HEK293 (cell line): ENCODE measurements around the gene CRIM1.

Experiments used
- EGR2 ChIP-seq: fragments of 450-650 bp; formaldehyde crosslinking; IDR thresholded peaks from 2 replicates; pipeline ENCODE4 v1.5.1; 2016; ENCODE audit warnings: low read depth, missing biosample characterization, missing genetic modification characterization
- FEZF1 ChIP-seq: fragments of 450-650 bp; formaldehyde crosslinking; IDR thresholded peaks from 2 replicates; pipeline ENCODE4 v1.5.1; 2016; ENCODE audit warnings: missing biosample characterization, missing genetic modification characterization
- GLI4 ChIP-seq: fragments of 450-650 bp; formaldehyde crosslinking; IDR thresholded peaks from 2 replicates; pipeline ENCODE4 v1.5.1; 2016; ENCODE audit warnings: missing biosample characterization, missing genetic modification characterization
- KLF9 ChIP-seq: fragments of 450-650 bp; formaldehyde crosslinking; IDR thresholded peaks from 2 replicates; pipeline ENCODE4 v1.5.1; 2016; ENCODE audit warnings: missing biosample characterization, missing genetic modification characterization, low read depth
- PRDM10 ChIP-seq: fragments of 450-650 bp; formaldehyde crosslinking; IDR thresholded peaks from 2 replicates; pipeline ENCODE4 v1.5.1; 2016; ENCODE audit warnings: missing biosample characterization, missing genetic modification characterization
- PRDM4 ChIP-seq: fragments of 450-650 bp; formaldehyde crosslinking; IDR thresholded peaks from 2 replicates; pipeline ENCODE4 v1.5.1; 2017; ENCODE audit warnings: missing biosample characterization, missing genetic modification characterization
- SCRT1 ChIP-seq: fragments of 450-650 bp; formaldehyde crosslinking; IDR thresholded peaks from 2 replicates; pipeline ENCODE4 v1.5.1; 2016; ENCODE audit warnings: missing biosample characterization, missing genetic modification characterization, borderline replicate concordance
- TCF7L2 ChIP-seq: IDR thresholded peaks from 2 replicates; pipeline ENCODE4 v1.6.1; 2011; ENCODE audit warnings: low read depth, mild to moderate bottlenecking, inconsistent platforms, low read length, moderate library complexity, borderline replicate concordance
- ZBTB26 ChIP-seq: fragments of 450-650 bp; formaldehyde crosslinking; optimal IDR thresholded peaks from 2 replicates; pipeline ENCODE3; 2016; ENCODE audit warnings: missing biosample characterization, mild to moderate bottlenecking, missing genetic modification characterization
- ZFP37 ChIP-seq: fragments of 450-650 bp; formaldehyde crosslinking; IDR thresholded peaks from 2 replicates; pipeline ENCODE4 v1.5.1; 2016; ENCODE audit warnings: missing biosample characterization, missing genetic modification characterization
- ZNF138 ChIP-seq: fragments of 450-650 bp; formaldehyde crosslinking; IDR thresholded peaks from 2 replicates; pipeline ENCODE4 v1.5.1; 2016; ENCODE audit warnings: missing biosample characterization, missing genetic modification characterization, borderline replicate concordance
- ZNF16 ChIP-seq: fragments of 450-650 bp; formaldehyde crosslinking; IDR thresholded peaks from 2 replicates; pipeline ENCODE4 v1.5.1; 2016; ENCODE audit warnings: low read depth, missing biosample characterization, missing genetic modification characterization
- ZNF248 ChIP-seq: fragments of 450-650 bp; formaldehyde crosslinking; IDR thresholded peaks from 2 replicates; pipeline ENCODE4 v1.5.1; 2017; ENCODE audit warnings: missing biosample characterization, missing genetic modification characterization
- ZNF292 ChIP-seq: fragments of 450-650 bp; formaldehyde crosslinking; IDR thresholded peaks from 2 replicates; pipeline ENCODE4 v1.5.1; 2016; ENCODE audit warnings: low read depth, missing biosample characterization, missing genetic modification characterization, borderline replicate concordance
- ZNF341 ChIP-seq: fragments of 450-650 bp; formaldehyde crosslinking; IDR thresholded peaks from 2 replicates; pipeline ENCODE4; 2016; ENCODE audit warnings: low read depth, missing biosample characterization, missing genetic modification characterization
- ZNF362 ChIP-seq: fragments of 450-650 bp; formaldehyde crosslinking; IDR thresholded peaks from 2 replicates; pipeline ENCODE4 v1.5.1; 2016; ENCODE audit warnings: missing biosample characterization, missing genetic modification characterization
- ZNF404 ChIP-seq: fragments of 450-650 bp; formaldehyde crosslinking; IDR thresholded peaks from 2 replicates; pipeline ENCODE4 v1.5.1; 2017; ENCODE audit warnings: missing biosample characterization, missing genetic modification characterization
- ZNF426 ChIP-seq: fragments of 450-650 bp; formaldehyde crosslinking; IDR thresholded peaks from 2 replicates; pipeline ENCODE4 v1.5.1; 2017; ENCODE audit warnings: missing biosample characterization, missing genetic modification characterization, mild to moderate bottlenecking, inconsistent platforms, moderate library complexity
- ZNF449 ChIP-seq: fragments of 450-650 bp; formaldehyde crosslinking; IDR thresholded peaks from 2 replicates; pipeline ENCODE4 v1.5.1; 2017; ENCODE audit warnings: missing biosample characterization, mild to moderate bottlenecking, missing genetic modification characterization, moderate library complexity
- ZNF488 ChIP-seq: fragments of 450-650 bp; formaldehyde crosslinking; IDR thresholded peaks from 2 replicates; pipeline ENCODE4 v1.5.1; 2016; ENCODE audit warnings: missing biosample characterization, missing genetic modification characterization
- ZNF501 ChIP-seq: fragments of 450-650 bp; formaldehyde crosslinking; IDR thresholded peaks from 2 replicates; pipeline ENCODE4 v1.5.1; 2016; ENCODE audit warnings: missing biosample characterization, missing genetic modification characterization
- ZNF530 ChIP-seq: fragments of 450-650 bp; formaldehyde crosslinking; IDR thresholded peaks from 2 replicates; pipeline ENCODE4 v1.5.1; 2016; ENCODE audit warnings: low read depth, missing biosample characterization, missing genetic modification characterization
- ZNF629 ChIP-seq: fragments of 450-650 bp; formaldehyde crosslinking; IDR thresholded peaks from 2 replicates; pipeline ENCODE4 v1.5.1; 2017; ENCODE audit warnings: missing biosample characterization, missing genetic modification characterization
- ZNF768 ChIP-seq: fragments of 450-650 bp; formaldehyde crosslinking; IDR thresholded peaks from 2 replicates; pipeline ENCODE4 v1.5.1; 2018; ENCODE audit warnings: missing biosample characterization, mild to moderate bottlenecking, missing genetic modification characterization
- ZNF792 ChIP-seq: fragments of 450-650 bp; formaldehyde crosslinking; IDR thresholded peaks from 2 replicates; pipeline ENCODE4 v1.5.1; 2016; ENCODE audit warnings: missing biosample characterization, missing genetic modification characterization
- ZNF830 ChIP-seq: fragments of 450-650 bp; IDR thresholded peaks from 2 replicates; pipeline ENCODE4 v1.5.0; 2018; ENCODE audit warnings: missing biosample characterization, missing genetic modification characterization, low read depth, mild to moderate bottlenecking, moderate library complexity
- ZSCAN16 ChIP-seq: fragments of 450-650 bp; formaldehyde crosslinking; IDR thresholded peaks from 2 replicates; pipeline ENCODE4 v1.5.1; 2016; ENCODE audit warnings: missing biosample characterization, missing genetic modification characterization
- ZSCAN18 ChIP-seq: fragments of 450-650 bp; formaldehyde crosslinking; IDR thresholded peaks from 2 replicates; pipeline ENCODE4 v1.5.1; 2016; ENCODE audit warnings: missing biosample characterization, missing genetic modification characterization

The CRIM1 gene

GRCh38 chr2:36376319-36376765 is 20.8 kb downstream of the CRIM1 start (continued):
- peak; percentile 68 for TF ChIP-seq PRDM10 (tag by site-specific recombination)
- 0 out of 2 replicates have a peak, but pooled peaks have one; percentile 18 for TF ChIP-seq ZNF501 (tag by site-specific recombination)
- 0 out of 2 replicates have a peak, but pooled peaks have one; percentile 15 for TF ChIP-seq EGR2 (tag by site-specific recombination)
- TF ChIP-seq ZNF530: no peak
- no peak for TF ChIP-seq ZBTB26 (tag by site-specific recombination)
- no peak for TF ChIP-seq ZNF404 (tag by site-specific recombination)
- peak; percentile 91 for TF ChIP-seq ZSCAN16 (tag by site-specific recombination)
- no peak for TF ChIP-seq ZNF449 (tag by site-specific recombination)
- no peak for TF ChIP-seq ZNF792
- TF ChIP-seq ZSCAN18 (tag by site-specific recombination): no peak
- no peak for TF ChIP-seq ZNF248
- no peak for TF ChIP-seq ZNF426
- TF ChIP-seq ZNF292 (tag by site-specific recombination): no peak
- TF ChIP-seq ZNF629 (tag by site-specific recombination): no peak
- no peak for TF ChIP-seq ZNF830
- TF ChIP-seq ZNF768 (tag by site-specific recombination): no peak
- peak; percentile 91 for TF ChIP-seq ZNF341 (tag by site-specific recombination)
- no peak for TF ChIP-seq FEZF1 (tag by site-specific recombination)
- no peak for TF ChIP-seq SCRT1 (tag by site-specific recombination)
- TF ChIP-seq ZFP37: no peak
- no peak for TF ChIP-seq ZNF488 (tag by site-specific recombination)
- no peak for TF ChIP-seq KLF9 (tag by site-specific recombination)
- no peak for TF ChIP-seq GLI4 (tag by site-specific recombination)
- no peak for TF ChIP-seq ZNF138 (tag by site-specific recombination)
- TF ChIP-seq ZNF16 (tag by site-specific recombination): no peak
- TF ChIP-seq ZNF362 (tag by site-specific recombination): no peak
- TF ChIP-seq TCF7L2: no peak
- TF ChIP-seq PRDM4: no peak
